ENCODE measurements around the gene PLEKHA7.
A peak's percentile ranks its signal among the peaks of the same experiment; 100 is the strongest.

Gene PLEKHA7

GRCh38 chr11:16813126-16813525 is 201.1 kb downstream of the PLEKHA7 start:
- DNase-seq (ENCODE audit: low read depth, low spot score): no peak

GRCh38 chr11:16812274-16812673 is 201.9 kb downstream of the PLEKHA7 start:
- peak; percentile 44 for DNase-seq (ENCODE audit: low read depth, low spot score)

- DNase-seq (ENCODE audit: low read depth, low spot score): no peak
Measured at GRCh38 chr11:16811136-16812020, 202.8 kb downstream of the PLEKHA7 start.

- peak; percentile 89 for DNase-seq (ENCODE audit: low read depth, low spot score)
Measured at GRCh38 chr11:16809886-16810668, 204.1 kb downstream of the PLEKHA7 start.

DNA sequence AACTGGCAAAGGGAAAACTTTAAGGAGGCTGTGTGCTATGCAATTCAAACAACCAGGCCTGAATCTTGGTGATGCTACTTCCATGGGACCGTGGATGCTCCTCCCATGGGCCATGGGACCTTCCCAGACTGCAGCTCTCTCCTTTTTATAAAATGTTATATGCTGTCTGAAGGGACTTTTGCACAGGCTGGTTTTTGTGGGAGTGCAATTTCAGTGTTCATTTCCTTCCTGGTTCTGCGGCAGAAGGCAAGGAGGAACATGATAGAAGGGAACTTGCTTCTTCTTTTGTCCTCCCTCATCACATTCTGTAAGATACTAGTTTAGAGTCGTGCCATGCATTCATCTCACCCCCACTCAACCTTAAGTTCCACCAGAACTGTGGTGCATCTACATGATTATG is 206.9 kb downstream of the PLEKHA7 start:
- DNase-seq (ENCODE audit: low read depth, low spot score): no peak

GRCh38 chr11:16806791-16807190 is 207.4 kb downstream of the PLEKHA7 start:
- DNase-seq (ENCODE audit: low read depth, low spot score): no peak

- no peak for DNase-seq (ENCODE audit: low read depth, low spot score)
Measured at GRCh38 chr11:16805938-16806337, 208.3 kb downstream of the PLEKHA7 start.

DNA sequence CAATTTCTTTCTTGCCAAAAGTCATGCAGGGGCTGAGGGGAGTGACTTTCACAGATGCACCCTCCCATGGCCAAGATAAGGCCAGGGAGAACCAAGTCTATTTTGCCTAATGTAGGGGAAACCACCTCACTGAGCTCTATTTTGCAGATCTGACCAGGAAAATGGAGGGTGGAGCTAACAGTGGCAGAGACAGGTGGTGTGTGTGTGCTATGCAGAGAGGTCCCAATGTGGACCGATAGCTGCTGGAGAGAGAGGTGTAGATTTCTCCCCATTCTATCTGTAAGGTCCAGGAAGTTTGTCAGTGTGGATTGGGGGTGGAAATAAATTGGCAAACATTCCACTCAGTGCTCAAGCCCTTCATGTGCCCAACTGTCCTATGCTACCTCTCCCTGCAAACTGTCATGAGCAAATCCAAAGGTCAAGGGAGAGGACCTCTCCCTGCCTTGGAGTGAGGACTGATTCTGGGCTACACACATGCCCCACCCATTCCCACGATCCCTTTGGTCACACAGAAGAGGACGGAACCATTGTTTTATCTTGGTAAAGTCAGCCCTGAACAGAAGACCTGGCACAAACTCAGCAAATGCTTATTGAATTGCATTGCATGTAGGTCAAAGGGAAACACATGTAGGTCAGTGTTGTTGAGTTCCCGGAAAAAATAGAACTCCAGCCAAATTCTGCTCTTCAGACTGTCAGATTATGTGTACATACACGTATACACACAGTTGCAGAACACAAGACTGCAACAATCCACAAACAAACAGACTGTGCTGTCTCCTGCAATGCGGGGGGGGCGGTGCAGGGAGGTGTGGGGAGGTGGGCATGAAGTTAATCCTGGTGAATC is 209.9 kb downstream of the PLEKHA7 start:
- DNase-seq (ENCODE audit: low read depth, low spot score): no peak

DNA sequence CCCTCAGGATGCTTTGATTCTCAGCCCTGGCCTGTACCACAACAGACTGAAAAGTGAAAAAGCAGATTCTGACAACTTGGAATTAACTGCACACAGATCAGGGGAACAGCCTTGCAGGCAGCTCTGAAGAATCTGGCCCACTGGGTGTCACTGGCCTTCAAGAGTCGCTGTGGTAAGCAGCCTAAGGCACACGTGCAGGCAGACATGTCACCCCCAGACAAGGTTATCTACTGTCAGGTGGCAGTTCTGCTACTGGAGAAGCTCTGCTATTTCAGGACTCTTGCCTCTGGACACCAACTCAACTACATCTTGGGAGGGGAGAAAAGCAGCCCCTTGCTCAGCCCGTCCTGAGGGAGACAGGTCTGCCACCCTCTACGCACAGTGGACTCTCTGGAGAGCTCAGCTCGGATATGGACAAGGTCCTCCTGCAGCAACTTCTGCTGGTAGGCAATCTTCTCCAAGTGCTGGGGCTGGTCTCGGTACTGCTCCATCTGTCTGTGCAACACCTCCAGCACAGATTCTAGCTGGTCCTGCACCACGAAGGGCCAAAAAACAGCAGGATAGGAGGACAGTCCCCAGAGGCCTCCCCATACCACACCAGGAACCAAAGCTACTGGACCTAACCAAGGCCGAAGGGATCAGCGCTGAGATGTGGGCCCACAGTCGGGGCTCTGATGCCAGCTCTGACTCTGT is 212.8 kb downstream of the PLEKHA7 start:
- DNase-seq (ENCODE audit: low read depth, low spot score): no peak

DNA sequence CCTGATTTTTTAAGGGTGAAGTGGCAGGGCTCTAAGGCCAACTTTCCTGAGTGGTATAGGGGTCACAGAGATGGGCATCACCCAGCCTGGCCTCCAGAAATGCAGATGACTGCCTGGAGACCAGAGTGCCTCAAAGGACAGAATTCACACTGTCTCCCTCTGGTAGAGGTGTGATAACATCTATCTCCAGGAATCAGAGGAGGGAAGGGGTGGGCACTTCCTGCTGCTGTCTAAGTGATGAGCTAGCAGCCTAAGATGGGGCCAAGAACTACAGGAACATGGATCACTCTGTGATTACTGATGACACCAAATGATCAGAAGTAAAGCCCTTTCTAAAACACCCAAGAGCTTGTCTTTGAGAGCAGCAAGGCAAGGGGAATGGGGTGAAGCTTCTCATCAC is 213.8 kb downstream of the PLEKHA7 start:
- no peak for DNase-seq (ENCODE audit: low read depth, low spot score)

- no peak for DNase-seq (ENCODE audit: low read depth, low spot score)
Measured at GRCh38 chr11:16799890-16800289, 214.3 kb downstream of the PLEKHA7 start.

- DNase-seq (ENCODE audit: low read depth, low spot score): no peak
Measured at GRCh38 chr11:16799221-16799620, 215.0 kb downstream of the PLEKHA7 start.

DNA sequence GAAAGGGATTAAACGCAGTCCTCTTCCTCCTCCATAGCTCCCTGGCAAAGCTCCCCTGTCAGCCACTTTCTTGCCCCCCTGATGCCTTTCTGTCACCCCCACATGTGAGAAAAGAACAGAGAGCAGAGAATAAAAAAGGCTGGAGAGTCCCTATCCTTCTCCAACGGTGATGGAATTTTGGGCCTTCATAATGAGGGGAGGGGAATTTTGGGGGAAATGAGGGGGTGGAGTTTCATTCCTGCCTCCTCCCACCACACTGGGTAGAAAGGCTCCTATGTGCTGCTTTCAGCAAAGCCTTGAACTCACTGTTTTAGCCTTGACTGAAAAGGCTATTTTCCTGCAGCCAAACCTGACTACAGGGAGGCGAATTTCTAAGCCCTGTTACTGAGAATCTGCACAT is 216.4 kb downstream of the PLEKHA7 start:
- no peak for DNase-seq (ENCODE audit: low read depth, low spot score)

DNA sequence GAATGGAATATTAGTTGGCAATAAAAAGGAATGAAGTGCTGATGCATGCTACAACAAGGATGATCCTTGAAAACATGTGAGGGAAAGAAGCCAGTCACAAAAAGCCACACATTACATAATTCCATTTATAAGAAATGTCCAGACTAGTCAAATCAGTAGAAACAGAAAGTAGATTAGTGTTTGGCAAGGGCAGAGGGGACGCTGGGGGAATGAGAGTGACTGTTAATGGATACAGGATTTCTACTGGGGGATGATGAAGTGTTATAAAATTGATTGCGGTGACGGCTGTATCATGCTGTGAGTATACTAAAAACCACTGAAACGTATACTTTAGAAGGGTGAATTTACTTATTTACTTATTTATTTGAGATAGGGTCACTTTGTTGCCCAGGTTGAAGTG is 217.9 kb downstream of the PLEKHA7 start:
- DNase-seq (ENCODE audit: low read depth, low spot score): no peak

DNA sequence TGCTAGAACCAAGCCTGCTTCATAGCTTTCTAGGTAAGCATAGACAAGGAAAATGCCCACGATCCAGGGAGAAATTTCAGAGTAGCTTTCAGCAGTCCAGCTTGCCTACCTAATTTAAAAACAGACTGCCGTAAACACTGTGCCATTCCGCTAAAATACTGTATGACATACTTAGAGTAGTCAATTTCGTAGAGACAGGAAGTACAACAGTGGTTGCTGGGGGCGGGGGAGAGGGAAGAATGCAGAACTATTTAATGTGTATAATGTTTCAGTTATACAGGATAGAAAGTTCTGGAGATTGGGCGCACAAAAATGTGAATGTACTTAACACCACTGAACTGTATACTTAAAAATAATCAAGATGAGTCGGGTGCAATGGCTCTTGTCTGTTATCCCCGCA is 219.1 kb downstream of the PLEKHA7 start:
- DNase-seq (ENCODE audit: low read depth, low spot score): no peak

GRCh38 chr11:16794047-16794818 is 220.0 kb downstream of the PLEKHA7 start:
- DNase-seq (ENCODE audit: low read depth, low spot score): no peak

DNA sequence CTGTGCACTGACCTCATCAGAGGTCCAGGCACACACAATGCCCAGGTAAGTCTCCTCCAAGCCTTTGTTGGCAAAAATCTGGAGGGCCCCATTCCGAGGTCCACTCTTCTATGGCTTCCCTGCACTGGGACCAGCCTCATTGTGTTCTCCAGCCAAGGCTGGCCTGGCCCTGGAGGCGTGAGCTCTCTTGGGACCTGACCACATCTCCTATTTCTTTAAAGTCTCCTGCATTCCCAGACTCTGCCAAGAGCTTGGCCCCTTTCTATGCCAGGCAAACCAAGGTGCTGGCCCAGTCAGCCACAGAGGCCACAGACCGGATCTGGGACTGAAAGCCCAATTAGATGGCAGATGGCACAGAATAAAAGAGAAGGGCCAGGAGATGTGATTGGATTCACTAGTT is 220.7 kb downstream of the PLEKHA7 start:
- no peak for DNase-seq (ENCODE audit: low read depth, low spot score)

DNA sequence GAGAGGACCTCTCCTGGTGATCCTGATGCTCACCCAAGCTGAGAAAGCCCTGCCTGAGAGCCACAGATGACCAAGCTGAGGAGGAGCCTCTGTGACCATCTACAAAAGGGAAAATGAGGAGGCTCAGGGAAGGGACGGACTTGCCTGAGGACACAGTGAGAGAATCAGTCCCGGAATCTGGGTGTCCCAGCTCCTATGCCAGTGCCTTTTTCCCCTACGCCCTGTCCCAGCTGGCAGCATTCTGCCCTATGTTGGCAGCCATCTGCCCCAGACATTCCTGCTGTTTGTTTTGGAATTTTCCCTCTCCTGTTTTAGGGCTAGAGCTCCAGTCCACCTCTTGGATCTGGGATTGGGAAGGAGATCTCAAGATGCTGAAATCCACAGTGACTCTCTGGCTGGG is 221.2 kb downstream of the PLEKHA7 start:
- DNase-seq (ENCODE audit: low read depth, low spot score): no peak

DNA sequence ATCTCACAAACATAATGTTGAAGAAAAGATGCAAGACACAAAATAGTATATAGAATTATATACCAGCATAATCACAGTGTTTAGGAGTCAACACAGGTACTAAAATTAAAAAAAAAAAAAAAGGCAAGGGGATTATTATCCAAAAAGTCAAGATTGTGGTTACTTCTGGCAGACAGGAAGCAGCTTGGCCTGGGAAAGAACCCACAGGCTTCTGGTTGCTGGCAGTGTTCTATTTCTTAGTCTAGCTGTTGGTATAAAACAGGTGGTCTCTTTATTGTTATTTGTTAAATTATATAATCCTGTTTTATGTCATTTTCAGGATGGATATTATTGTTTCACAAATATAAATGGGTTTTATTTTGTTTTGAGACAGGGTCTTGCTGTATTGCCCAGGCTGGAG is 221.8 kb downstream of the PLEKHA7 start:
- DNase-seq (ENCODE audit: low read depth, low spot score): peak; percentile 71

DNA sequence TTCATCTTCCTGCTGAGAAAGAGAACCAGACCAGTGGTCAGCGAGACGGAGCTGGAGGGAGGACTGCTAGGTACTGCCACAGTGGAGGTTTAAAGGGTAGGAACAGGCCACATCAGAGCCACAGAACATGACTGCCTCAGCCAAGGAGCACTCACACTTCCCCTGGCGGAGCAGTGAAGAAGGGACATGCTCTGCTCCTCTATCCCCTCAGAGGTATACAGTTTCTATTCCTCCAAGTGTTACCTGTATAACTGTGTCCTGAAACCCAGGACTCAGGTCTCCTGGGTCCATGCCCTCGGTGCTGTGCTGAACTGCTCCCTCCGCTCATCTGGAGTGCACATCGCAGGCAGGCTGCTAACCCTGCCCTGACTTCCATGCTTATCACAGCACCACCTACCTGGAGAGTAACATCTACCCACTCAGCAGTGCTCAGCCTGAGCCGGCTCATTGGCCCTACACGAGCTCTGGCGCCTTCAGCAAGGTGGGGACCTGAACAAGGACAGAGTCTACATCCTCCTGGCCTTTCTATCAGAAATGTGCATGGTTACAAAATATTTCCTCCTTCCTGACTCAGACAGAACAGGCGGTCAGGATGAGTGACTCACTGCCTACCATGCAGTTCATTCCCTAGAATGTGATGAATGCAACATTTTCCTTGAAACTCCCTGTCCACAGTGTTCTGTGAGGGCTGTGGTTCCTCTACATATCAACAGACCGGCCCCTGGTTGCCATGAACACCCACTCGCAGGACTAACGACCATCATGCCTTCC is 222.8 kb downstream of the PLEKHA7 start:
- DNase-seq (ENCODE audit: low read depth, low spot score): peak; percentile 96

All from astrocyte of the hippocampus (primary cell).